Astrocyte of the spinal cord (primary cell): Measurements from ENCODE around the gene PPP1R8.

Source experiments
- DNase-seq: peaks from one replicate; pipeline ENCODE4 v3.0.0; 2011; ENCODE audit warnings: low read depth, low spot score
- H3K4me3 ChIP-seq: 2 replicates; pipeline ENCODE4 v1.5.1; 2011; ENCODE audit warnings: low read depth, mild to moderate bottlenecking, low read length, moderate library complexity
- in situ Hi-C: cut with HindIII; loops from 2 replicates; pipeline ENCODE4 v1.10.0; 2017; ENCODE audit warnings: low sequenced_read_pairs
- TF ChIP-seq, protein P1 (sequence below): IDR thresholded peaks from 2 replicates; pipeline ENCODE4 v1.5.1; 2012; ENCODE audit warnings: low read depth, mild to moderate bottlenecking, low read length, inconsistent platforms

Gene PPP1R8

DNA sequence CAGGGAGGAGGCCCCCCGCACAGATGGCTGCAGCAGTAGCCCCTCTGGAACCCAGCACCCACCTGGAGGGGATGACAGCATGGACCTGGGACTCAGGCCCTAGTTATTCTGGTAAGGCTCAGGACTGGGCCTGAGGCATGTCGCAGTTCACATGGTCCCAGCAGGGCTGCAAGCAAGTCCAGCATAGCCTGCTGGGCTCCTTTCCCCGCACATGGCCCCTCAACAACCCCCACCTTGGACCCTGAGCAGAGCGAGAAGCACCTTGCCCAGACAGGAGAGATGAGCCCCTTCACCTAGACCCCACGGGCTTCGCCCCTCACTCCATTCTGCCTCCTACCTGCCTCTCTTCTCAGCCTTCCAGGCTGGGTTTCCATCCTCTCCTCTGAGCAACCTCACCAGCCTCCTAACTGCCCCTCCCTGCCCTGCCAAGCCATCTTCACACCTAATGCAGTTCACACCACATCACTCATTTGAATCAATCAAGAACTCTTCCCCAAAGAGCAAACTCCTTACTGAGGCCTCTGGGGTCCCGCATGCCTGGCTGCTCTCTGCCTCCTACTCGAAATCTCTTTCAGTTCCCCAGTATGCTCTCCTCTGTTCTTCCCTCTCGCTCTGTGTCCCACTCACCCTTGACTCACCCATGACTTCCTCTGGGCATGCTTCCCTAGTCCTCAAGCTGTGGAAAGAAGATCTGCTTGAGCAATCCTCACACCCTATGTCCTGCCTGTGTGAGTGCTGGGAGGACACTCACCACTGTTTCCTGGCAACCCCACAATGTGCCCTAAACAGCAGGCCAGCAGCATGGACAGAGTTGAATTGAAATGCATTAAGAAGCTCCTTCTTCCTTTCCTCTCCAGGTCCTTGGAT is 32.3 kb downstream of the PPP1R8 start:
- in situ Hi-C loops = no loop called here

DNA sequence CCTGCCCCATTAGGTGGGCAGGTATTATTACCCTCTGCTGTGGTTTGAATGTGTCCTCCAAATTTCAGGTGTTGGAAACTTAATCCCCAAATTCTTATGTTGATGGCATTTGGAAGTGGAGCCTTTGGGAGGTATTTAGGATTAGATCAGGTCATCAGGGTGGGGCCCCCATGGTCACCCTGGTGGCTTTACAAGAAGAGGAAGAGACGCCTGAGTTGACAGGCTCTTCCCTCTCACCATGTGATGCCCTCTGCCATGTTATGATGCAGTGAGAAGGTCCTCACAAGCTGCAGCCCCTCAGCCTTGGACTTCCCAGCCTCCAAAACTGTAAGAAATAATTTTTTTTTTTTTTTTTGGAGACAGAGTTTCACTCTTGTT is 32.9 kb downstream of the PPP1R8 start:
- TF ChIP-seq, protein P1, sequence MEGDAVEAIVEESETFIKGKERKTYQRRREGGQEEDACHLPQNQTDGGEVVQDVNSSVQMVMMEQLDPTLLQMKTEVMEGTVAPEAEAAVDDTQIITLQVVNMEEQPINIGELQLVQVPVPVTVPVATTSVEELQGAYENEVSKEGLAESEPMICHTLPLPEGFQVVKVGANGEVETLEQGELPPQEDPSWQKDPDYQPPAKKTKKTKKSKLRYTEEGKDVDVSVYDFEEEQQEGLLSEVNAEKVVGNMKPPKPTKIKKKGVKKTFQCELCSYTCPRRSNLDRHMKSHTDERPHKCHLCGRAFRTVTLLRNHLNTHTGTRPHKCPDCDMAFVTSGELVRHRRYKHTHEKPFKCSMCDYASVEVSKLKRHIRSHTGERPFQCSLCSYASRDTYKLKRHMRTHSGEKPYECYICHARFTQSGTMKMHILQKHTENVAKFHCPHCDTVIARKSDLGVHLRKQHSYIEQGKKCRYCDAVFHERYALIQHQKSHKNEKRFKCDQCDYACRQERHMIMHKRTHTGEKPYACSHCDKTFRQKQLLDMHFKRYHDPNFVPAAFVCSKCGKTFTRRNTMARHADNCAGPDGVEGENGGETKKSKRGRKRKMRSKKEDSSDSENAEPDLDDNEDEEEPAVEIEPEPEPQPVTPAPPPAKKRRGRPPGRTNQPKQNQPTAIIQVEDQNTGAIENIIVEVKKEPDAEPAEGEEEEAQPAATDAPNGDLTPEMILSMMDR = no peak
- no peak for DNase-seq
- H3K4me3 ChIP-seq = no peak overlapping the region
- in situ Hi-C loops = no loop called here

More for the DNA sequence above, 32.3 kb downstream of the PPP1R8 start:
- TF ChIP-seq, protein P1 = no peak
- peak; percentile 96 for DNase-seq
- H3K4me3 ChIP-seq = no peak overlapping the region

DNA sequence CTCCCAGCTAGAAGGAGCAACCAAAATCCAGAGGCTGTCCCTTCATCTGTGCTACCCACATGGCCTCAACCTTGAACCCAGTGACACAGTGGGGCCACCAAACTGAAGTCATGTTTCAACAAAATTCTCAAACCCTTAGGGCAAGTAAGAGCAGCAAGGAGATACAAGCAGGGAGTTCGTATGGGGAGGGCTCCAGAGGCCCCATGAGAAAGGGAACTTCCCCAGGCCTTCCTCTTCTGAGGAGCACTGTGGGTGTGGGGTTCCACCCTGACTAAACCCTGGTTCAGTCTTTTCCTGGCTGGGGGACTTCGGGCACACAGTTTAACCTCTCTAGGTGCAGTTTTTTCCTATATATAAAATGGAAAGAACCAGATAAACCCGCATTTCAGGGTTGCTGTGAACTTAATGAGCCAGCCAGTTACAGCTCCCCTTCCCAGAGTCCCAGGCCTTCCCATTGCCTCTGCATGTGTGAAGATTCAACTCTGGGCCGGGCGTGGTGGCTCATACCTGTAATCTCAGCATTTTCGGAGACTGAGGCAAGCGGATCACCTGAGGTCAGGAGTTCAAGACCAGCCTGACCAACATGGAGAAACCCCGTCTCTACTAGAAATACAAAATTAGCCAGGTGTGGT is 33.8 kb downstream of the PPP1R8 start:
- no peak for DNase-seq
- TF ChIP-seq, protein P1 = no peak
- no peak overlapping the region for H3K4me3 ChIP-seq
- in situ Hi-C loops = no loop called here

DNA sequence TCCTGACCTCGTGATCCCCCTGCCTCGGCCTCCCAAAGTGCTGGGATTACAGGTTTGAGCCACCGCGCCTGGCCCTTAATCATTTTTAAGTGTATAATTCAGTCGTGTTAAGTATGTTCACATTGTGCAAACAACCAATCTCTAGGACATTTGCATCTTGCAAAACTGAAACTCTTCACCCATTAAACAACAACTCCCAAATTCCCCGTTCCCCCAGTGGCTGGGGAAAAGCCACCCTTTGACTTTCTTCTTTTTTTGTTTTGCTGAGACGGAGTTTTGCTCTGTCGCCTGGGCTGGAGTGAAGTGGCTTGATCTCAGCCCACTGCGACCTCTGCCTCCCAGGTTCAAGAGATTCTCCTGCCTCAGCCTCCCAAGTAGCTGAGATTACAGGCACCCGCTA is 35.2 kb downstream of the PPP1R8 start:
- in situ Hi-C loops = no loop called here
- H3K4me3 ChIP-seq = no peak overlapping the region
- TF ChIP-seq, protein P1 = no peak
- DNase-seq = no peak

DNA sequence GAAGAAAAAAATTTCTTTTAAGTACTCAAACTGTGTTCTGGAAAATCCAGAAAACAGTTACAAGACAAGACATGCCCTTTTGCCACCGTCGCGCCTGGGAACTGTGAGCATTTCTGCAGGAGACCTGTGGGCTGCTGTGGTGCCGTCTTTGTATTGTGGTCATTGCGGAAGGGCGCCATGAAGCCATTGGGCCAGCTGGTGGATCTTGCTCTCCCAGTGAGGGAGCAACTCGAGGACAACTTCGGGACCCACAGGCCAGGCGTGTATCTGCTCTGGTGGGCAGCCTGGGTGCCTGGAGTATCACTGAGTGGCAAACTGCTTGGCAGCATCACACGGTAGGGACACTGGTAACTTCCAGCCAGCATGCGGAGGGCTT is 38.0 kb downstream of the PPP1R8 start:
- TF ChIP-seq, protein P1 = no peak
- in situ Hi-C loops = no loop called here
- no peak overlapping the region for H3K4me3 ChIP-seq
- no peak for DNase-seq

DNA sequence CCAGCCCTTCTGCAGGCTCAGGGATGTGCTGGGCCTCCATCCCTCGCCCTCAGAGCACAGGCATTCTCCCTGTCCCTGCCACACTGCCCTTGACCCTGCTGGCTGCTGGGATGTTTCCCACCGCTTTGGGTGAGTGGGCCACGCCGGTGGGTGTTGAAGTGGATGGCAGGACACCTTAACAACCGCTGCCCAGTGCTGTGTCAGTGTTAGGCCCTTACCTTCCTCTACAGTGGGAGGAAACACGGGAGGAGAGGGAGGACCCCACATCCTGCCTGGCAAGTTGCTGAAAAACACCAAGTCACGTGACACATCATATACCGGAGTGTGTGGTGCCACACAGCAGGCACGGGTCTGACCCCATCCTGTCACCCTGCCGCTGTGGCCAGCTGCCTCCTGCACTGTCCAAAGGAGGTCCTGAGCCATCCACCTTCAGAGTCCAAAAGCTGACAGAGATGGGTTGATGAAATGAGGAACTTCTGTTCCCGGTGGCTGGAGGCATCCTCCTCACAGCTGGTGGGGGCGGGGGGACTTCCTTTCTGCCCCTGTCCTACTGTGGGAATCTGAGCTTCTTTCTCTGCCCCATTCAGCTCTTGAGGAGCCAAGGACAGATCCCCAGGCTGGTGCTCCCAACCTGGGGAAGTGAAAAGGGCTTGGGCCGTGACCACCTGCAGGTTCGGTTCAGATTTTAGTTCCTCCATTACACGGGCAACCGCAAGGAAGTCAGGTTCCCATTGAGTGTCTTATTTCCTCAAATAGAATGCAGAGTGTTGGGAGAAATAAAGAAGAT is 38.5 kb downstream of the PPP1R8 start:
- DNase-seq = no peak
- no peak overlapping the region for H3K4me3 ChIP-seq
- in situ Hi-C loops = no loop called here
- TF ChIP-seq, protein P1 = no peak
